Activated naive CD8-positive, alpha-beta T cell treated with anti-CD3 and anti-CD28 coated beads, Interleukin-2, amount 10 ng/mL, durations not matched to agents 7 days and 5 days (primary cell): ENCODE measurements around the gene SUCLG2. TPM values are rescaled to one million over a fixed set of nuclear protein-coding genes. Genes with fewer than 3 reads are reported as not detected.
"Not testable (repeated sequence)": the region's sequence is repeated elsewhere in the genome, so short reads cannot be mapped to it uniquely, and the experiment has no call there.

Source experiments
- ATAC-seq: fragments of 150-1000 bp; cut with Tn5 transposase; one replicate; pipeline ENCODE4 v1.10.0; 2021; ENCODE audit warnings: low read depth, moderate library complexity
- POLR2A ChIA-PET: fragments of 350-600 bp; sonication (Branson Sonifier 250); formaldehyde crosslinking; loops from one replicate; lab custom pipeline; 2021; ENCODE audit warnings: antibody characterized with exemption; lab: Charles Lee
- DNase-seq: peaks from one replicate; pipeline ENCODE4 v3.0.0; 2021
- H3K27ac Mint-ChIP-seq: one replicate; pipeline ENCODE4 v1.8.0; 2022; ENCODE audit warnings: mild to moderate bottlenecking, mixed read lengths
- H3K27me3 Mint-ChIP-seq: one replicate; pipeline ENCODE4 v1.8.0; 2022; ENCODE audit warnings: mild to moderate bottlenecking, moderate library complexity, mixed read lengths
- H3K36me3 Mint-ChIP-seq: one replicate; pipeline ENCODE4 v1.8.0; 2021; ENCODE audit warnings: mild to moderate bottlenecking, mixed read lengths
- H3K4me1 Mint-ChIP-seq: one replicate; pipeline ENCODE4 v1.8.0; 2021; ENCODE audit warnings: mixed read lengths
- H3K4me3 Mint-ChIP-seq: one replicate; pipeline ENCODE4 v1.8.0; 2022; ENCODE audit warnings: mild to moderate bottlenecking, moderate library complexity, mixed read lengths
- H3K9me3 Mint-ChIP-seq: one replicate; pipeline ENCODE4 v1.8.0; 2021; ENCODE audit warnings: mixed read lengths
- total RNA-seq, 2 experiments: library from RNA; stranded (reverse); gene quantifications; one replicate each; pipeline ENCODE4 v1.2.3, GENCODE V29; 2021

The SUCLG2 gene
- total RNA-seq, 2 experiments from 2014 or later: 64.0 to 68.2 TPM

GRCh38 chr3:67593761-67594234, 60.6 kb downstream of the SUCLG2 start:
- ATAC-seq (no peak), DNase-seq (no peak)
- Mint-ChIP-seq H3K27ac (no peak overlapping the region), H3K36me3 (peaks cover 64% of the 10 kb centered on the region), H3K9me3 (peaks cover 3% of the 10 kb centered on the region), H3K4me1 (peaks cover 24% of the 10 kb centered on the region), H3K27me3 (no peaks in the 10 kb centered on the region), H3K4me3 (no peak overlapping the region)
- POLR2A ChIA-PET: no interaction called here

- H3K27me3 Mint-ChIP-seq: no peaks in the 10 kb centered on the region
- H3K4me3 Mint-ChIP-seq: no peak overlapping the region
- H3K36me3 Mint-ChIP-seq: peaks cover 62% of the 10 kb centered on the region
- no peak for ATAC-seq
- POLR2A ChIA-PET: no interaction called here
- peaks cover 3% of the 10 kb centered on the region for H3K9me3 Mint-ChIP-seq
- peaks cover 20% of the 10 kb centered on the region for H3K4me1 Mint-ChIP-seq
- no peak for DNase-seq
- H3K27ac Mint-ChIP-seq: no peak overlapping the region
These were observed 62.4 kb downstream of the SUCLG2 start for GRCh38 chr3:67592057-67592456.

- H3K4me3 Mint-ChIP-seq: no peak overlapping the region
- no peaks in the 10 kb centered on the region for H3K27me3 Mint-ChIP-seq
- DNase-seq (no peak), ATAC-seq (no peak)
- peaks cover 21% of the 10 kb centered on the region for H3K4me1 Mint-ChIP-seq
- H3K27ac Mint-ChIP-seq: no peak overlapping the region
- peaks cover 8% of the 10 kb centered on the region for H3K9me3 Mint-ChIP-seq
- POLR2A ChIA-PET: no interaction called here
- peaks cover 71% of the 10 kb centered on the region for H3K36me3 Mint-ChIP-seq
These were observed 66.6 kb downstream of the SUCLG2 start for GRCh38 chr3:67587811-67588210.

- DNase-seq: no peak
- Mint-ChIP-seq H3K27me3 (no peaks in the 10 kb centered on the region), H3K4me1 (peaks cover 21% of the 10 kb centered on the region), H3K9me3 (peaks cover 8% of the 10 kb centered on the region), H3K36me3 (peaks cover 75% of the 10 kb centered on the region), H3K27ac (no peak overlapping the region), H3K4me3 (no peak overlapping the region)
- POLR2A ChIA-PET: no interaction called here
- ATAC-seq: no peak
These were observed 67.1 kb downstream of the SUCLG2 start for GRCh38 chr3:67587301-67587700.

GRCh38 chr3:67584608-67585007, 69.8 kb downstream of the SUCLG2 start:
- H3K4me3 Mint-ChIP-seq, POLR2A ChIA-PET, ATAC-seq, H3K9me3 Mint-ChIP-seq, H3K27me3 Mint-ChIP-seq, DNase-seq: not testable (repeated sequence)
- H3K27ac Mint-ChIP-seq: peak overlapping the region; percentile 40
- H3K36me3 Mint-ChIP-seq: peaks cover 63% of the 10 kb centered on the region
- H3K4me1 Mint-ChIP-seq: peaks cover 19% of the 10 kb centered on the region

GRCh38 chr3:67580430-67581000, 73.9 kb downstream of the SUCLG2 start:
- H3K27me3 Mint-ChIP-seq: no peaks in the 10 kb centered on the region
- no peak overlapping the region for H3K27ac Mint-ChIP-seq
- ATAC-seq: no peak
- peaks cover 17% of the 10 kb centered on the region for H3K4me1 Mint-ChIP-seq
- peaks cover 7% of the 10 kb centered on the region for H3K9me3 Mint-ChIP-seq
- POLR2A ChIA-PET: interaction anchor here (0.8 kb wide), 1 partner anchor 16 kb away, joined by 3 read pairs; no protein-coding TSS in a partner anchor
- H3K36me3 Mint-ChIP-seq: peaks cover 59% of the 10 kb centered on the region
- DNase-seq: no peak
- H3K4me3 Mint-ChIP-seq: no peak overlapping the region

- ATAC-seq: no peak
- Mint-ChIP-seq H3K27ac (peak overlapping the region; percentile 13), H3K4me3 (no peak overlapping the region), H3K4me1 (peaks cover 4% of the 10 kb centered on the region), H3K36me3 (peaks cover 59% of the 10 kb centered on the region), H3K27me3 (no peaks in the 10 kb centered on the region), H3K9me3 (peaks cover 9% of the 10 kb centered on the region)
- no peak for DNase-seq
- POLR2A ChIA-PET: no interaction called here
These were observed 76.0 kb downstream of the SUCLG2 start for GRCh38 chr3:67578416-67578815.

GRCh38 chr3:67576441-67576840, 78.0 kb downstream of the SUCLG2 start:
- DNase-seq (no peak), ATAC-seq (no peak)
- no peaks in the 10 kb centered on the region for H3K27me3 Mint-ChIP-seq
- H3K4me1 Mint-ChIP-seq: peaks cover 10% of the 10 kb centered on the region
- peaks cover 11% of the 10 kb centered on the region for H3K9me3 Mint-ChIP-seq
- peaks cover 59% of the 10 kb centered on the region for H3K36me3 Mint-ChIP-seq
- H3K4me3 Mint-ChIP-seq: no peak overlapping the region
- no peak overlapping the region for H3K27ac Mint-ChIP-seq
- POLR2A ChIA-PET: no interaction called here

GRCh38 chr3:67569324-67569723, 85.1 kb downstream of the SUCLG2 start:
- POLR2A ChIA-PET: no interaction called here
- no peak overlapping the region for H3K4me3 Mint-ChIP-seq
- DNase-seq (no peak), ATAC-seq (no peak)
- peaks cover 9% of the 10 kb centered on the region for H3K4me1 Mint-ChIP-seq
- peaks cover 27% of the 10 kb centered on the region for H3K9me3 Mint-ChIP-seq
- no peak overlapping the region for H3K27ac Mint-ChIP-seq
- peaks cover 58% of the 10 kb centered on the region for H3K36me3 Mint-ChIP-seq
- no peaks in the 10 kb centered on the region for H3K27me3 Mint-ChIP-seq

GRCh38 chr3:67567893-67568292, 86.5 kb downstream of the SUCLG2 start:
- DNase-seq (no peak), ATAC-seq (no peak)
- Mint-ChIP-seq H3K27me3 (no peaks in the 10 kb centered on the region), H3K4me1 (peaks cover 9% of the 10 kb centered on the region), H3K4me3 (no peak overlapping the region), H3K36me3 (peaks cover 50% of the 10 kb centered on the region), H3K9me3 (peaks cover 23% of the 10 kb centered on the region), H3K27ac (no peak overlapping the region)
- POLR2A ChIA-PET: no interaction called here

GRCh38 chr3:67564973-67565372, 89.4 kb downstream of the SUCLG2 start:
- POLR2A ChIA-PET: no interaction called here
- Mint-ChIP-seq H3K4me1 (no peaks in the 10 kb centered on the region), H3K4me3 (no peak overlapping the region)

GRCh38 chr3:67564008-67564407, 90.4 kb downstream of the SUCLG2 start:
- H3K9me3 Mint-ChIP-seq: peaks cover 5% of the 10 kb centered on the region
- DNase-seq: no peak
- POLR2A ChIA-PET: no interaction called here

More at GRCh38 chr3:67564973-67565372, 89.4 kb downstream of the SUCLG2 start:
- peaks cover 43% of the 10 kb centered on the region for H3K36me3 Mint-ChIP-seq
- no peak overlapping the region for H3K27ac Mint-ChIP-seq
- peaks cover 12% of the 10 kb centered on the region for H3K9me3 Mint-ChIP-seq
- no peaks in the 10 kb centered on the region for H3K27me3 Mint-ChIP-seq
- no peak for ATAC-seq
- DNase-seq: no peak

GRCh38 chr3:67561667-67562394, 92.6 kb downstream of the SUCLG2 start:
- no peaks in the 10 kb centered on the region for H3K4me1 Mint-ChIP-seq
- no peaks in the 10 kb centered on the region for H3K9me3 Mint-ChIP-seq
- H3K27ac Mint-ChIP-seq: peak overlapping the region; percentile 24
- H3K36me3 Mint-ChIP-seq: peaks cover 40% of the 10 kb centered on the region
- no peaks in the 10 kb centered on the region for H3K27me3 Mint-ChIP-seq
- POLR2A ChIA-PET: no interaction called here
- ATAC-seq (no peak), DNase-seq (no peak)
- H3K4me3 Mint-ChIP-seq: no peak overlapping the region

More at GRCh38 chr3:67564008-67564407, 90.4 kb downstream of the SUCLG2 start:
- H3K4me1 Mint-ChIP-seq: no peaks in the 10 kb centered on the region
- H3K4me3 Mint-ChIP-seq: no peak overlapping the region
- H3K27me3 Mint-ChIP-seq: no peaks in the 10 kb centered on the region
- ATAC-seq: no peak
- H3K36me3 Mint-ChIP-seq: peaks cover 38% of the 10 kb centered on the region
- peak overlapping the region; percentile 35 for H3K27ac Mint-ChIP-seq

- H3K4me3 Mint-ChIP-seq: no peak overlapping the region
- H3K27me3 Mint-ChIP-seq: no peaks in the 10 kb centered on the region
- H3K9me3 Mint-ChIP-seq: no peaks in the 10 kb centered on the region
- POLR2A ChIA-PET: no interaction called here
- no peak overlapping the region for H3K27ac Mint-ChIP-seq
- no peak for ATAC-seq
- peaks cover 3% of the 10 kb centered on the region for H3K4me1 Mint-ChIP-seq
- no peak for DNase-seq
- H3K36me3 Mint-ChIP-seq: peaks cover 43% of the 10 kb centered on the region
These were observed 93.1 kb downstream of the SUCLG2 start for GRCh38 chr3:67561266-67561665.
